NB4 (cell line): ENCODE measurements around the gene GATAD2B.

Experiments
- DNase-seq: peaks from one replicate; pipeline ENCODE4 v3.0.0; 2010; ENCODE audit warnings: low read depth
- H3K4me3 ChIP-seq: one replicate; pipeline ENCODE4 v1.5.1; 2011; ENCODE audit warnings: mild to moderate bottlenecking, low read depth, low read length, moderate library complexity
- MYC ChIP-seq: IDR thresholded peaks from 2 replicates; pipeline ENCODE4 v1.6.1; 2011; ENCODE audit warnings: low read depth, low read length
- POLR2A ChIP-seq: IDR thresholded peaks from 2 replicates; pipeline ENCODE4 v1.6.1; 2011; ENCODE audit warnings: mild to moderate bottlenecking; ENCODE audit not compliant: insufficient read length; ENCODE audit errors: extremely low read depth
- TF ChIP-seq, protein P1 (sequence below): IDR thresholded peaks from one replicate; pipeline ENCODE4 v1.5.1; 2012; ENCODE audit warnings: low read depth, low read length
- TF ChIP-seq, protein P2 (sequence below): IDR thresholded peaks from 2 replicates; pipeline ENCODE4 v1.6.1; 2011; ENCODE audit warnings: low read depth, low read length

GATAD2B gene

DNA sequence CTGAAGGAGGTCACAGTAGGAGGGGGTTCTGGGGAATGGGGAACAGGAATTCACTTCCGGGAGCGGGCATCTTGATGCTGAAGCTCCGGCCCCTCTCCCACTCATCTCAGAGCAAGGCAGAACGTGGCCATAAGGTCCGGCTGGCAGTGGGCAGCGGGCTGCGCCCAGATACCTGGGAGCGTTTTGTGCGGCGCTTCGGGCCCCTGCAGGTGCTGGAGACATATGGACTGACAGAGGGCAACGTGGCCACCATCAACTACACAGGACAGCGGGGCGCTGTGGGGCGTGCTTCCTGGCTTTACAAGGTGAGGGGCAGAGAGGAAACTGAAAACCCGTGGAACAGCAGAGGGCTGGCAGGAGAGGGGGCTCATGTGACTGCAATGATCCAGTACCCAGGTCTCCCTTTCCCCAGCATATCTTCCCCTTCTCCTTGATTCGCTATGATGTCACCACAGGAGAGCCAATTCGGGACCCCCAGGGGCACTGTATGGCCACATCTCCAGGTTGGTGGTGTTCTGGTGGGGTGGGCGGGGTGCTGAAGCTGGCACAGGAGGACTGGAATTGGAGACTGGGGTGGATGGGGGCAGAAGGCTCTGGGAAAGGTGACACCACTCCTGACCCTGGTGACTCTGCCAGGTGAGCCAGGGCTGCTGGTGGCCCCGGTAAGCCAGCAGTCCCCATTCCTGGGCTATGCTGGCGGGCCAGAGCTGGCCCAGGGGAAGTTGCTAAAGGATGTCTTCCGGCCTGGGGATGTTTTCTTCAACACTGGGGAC lies 144.5 kb downstream of the GATAD2B start:
- TF ChIP-seq MYC (no peak), POLR2A (no peak)
- TF ChIP-seq, protein P1, sequence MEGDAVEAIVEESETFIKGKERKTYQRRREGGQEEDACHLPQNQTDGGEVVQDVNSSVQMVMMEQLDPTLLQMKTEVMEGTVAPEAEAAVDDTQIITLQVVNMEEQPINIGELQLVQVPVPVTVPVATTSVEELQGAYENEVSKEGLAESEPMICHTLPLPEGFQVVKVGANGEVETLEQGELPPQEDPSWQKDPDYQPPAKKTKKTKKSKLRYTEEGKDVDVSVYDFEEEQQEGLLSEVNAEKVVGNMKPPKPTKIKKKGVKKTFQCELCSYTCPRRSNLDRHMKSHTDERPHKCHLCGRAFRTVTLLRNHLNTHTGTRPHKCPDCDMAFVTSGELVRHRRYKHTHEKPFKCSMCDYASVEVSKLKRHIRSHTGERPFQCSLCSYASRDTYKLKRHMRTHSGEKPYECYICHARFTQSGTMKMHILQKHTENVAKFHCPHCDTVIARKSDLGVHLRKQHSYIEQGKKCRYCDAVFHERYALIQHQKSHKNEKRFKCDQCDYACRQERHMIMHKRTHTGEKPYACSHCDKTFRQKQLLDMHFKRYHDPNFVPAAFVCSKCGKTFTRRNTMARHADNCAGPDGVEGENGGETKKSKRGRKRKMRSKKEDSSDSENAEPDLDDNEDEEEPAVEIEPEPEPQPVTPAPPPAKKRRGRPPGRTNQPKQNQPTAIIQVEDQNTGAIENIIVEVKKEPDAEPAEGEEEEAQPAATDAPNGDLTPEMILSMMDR, result no peak
- TF ChIP-seq, protein P2, sequence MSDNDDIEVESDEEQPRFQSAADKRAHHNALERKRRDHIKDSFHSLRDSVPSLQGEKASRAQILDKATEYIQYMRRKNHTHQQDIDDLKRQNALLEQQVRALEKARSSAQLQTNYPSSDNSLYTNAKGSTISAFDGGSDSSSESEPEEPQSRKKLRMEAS, result no peak
- DNase-seq, result no peak
- H3K4me3 ChIP-seq, result no peak overlapping the region

DNA sequence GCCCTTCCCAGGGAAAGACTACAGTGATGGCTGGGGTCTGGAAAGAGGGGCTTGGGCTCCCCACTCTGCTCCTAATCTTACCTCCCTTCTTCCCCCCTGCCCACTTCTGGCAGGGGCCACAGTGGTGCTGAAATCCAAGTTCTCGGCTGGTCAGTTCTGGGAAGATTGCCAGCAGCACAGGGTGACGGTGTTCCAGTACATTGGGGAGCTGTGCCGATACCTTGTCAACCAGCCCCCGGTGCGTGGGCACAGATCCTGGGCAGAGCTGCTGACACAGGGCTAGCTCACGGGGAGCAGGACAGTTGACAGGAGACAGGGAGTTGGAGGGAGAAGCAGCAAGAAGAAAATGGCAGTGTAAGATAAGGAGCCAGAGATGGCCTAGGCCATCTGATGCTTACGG lies 145.1 kb downstream of the GATAD2B start:
- no peak overlapping the region for H3K4me3 ChIP-seq
- no peak for DNase-seq
- TF ChIP-seq, protein P2, result no peak
- no peak for TF ChIP-seq POLR2A

DNA sequence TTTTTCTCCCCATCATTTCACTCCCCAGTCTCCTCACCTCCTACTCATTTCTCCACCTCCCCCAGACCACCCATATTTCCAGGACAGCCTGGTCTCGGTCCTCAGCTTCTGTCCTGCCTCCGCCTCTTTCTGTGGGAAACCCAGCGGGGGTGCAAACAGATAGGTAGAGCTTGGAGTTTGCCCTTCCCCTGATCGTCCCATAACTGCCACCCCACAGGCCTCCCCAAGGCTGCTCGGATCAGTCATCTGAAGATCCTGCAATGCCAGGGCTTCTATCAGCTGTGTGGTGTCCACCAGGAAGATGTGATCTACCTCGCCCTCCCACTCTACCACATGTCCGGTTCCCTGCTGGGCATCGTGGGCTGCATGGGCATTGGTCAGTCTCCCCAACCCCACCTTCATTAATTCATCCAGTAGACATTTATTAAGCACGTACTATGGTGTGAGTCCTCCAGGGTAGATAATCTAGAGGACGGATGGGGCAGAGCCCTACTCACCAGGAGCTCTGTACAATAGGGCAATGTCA lies 145.9 kb downstream of the GATAD2B start:
- TF ChIP-seq, protein P2, result no peak
- TF ChIP-seq, protein P1, result no peak
- TF ChIP-seq POLR2A (no peak), MYC (no peak)
- no peak for DNase-seq
- no peak overlapping the region for H3K4me3 ChIP-seq

DNA sequence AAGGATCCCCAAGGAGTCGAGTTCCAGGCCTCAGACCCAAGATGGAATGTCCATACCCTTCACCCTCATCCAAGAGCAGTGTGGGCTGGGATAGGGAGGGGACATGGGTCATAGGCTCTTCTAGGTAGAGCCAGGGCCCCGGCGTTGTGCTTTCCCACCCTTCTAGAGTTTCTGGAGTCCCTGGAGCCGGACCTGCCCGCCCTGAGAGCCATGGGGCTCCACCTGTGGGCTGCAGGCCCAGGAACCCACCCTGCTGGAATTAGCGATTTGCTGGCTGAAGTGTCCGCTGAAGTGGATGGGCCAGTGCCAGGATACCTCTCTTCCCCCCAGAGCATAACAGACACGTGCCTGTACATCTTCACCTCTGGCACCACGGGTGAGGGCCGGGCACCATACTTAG lies 146.4 kb downstream of the GATAD2B start:
- H3K4me3 ChIP-seq, result peak overlapping the region; percentile 67
- no peak for DNase-seq
- TF ChIP-seq, protein P1, result no peak
- TF ChIP-seq, protein P2, result no peak
- TF ChIP-seq POLR2A (no peak), MYC (no peak)

DNA sequence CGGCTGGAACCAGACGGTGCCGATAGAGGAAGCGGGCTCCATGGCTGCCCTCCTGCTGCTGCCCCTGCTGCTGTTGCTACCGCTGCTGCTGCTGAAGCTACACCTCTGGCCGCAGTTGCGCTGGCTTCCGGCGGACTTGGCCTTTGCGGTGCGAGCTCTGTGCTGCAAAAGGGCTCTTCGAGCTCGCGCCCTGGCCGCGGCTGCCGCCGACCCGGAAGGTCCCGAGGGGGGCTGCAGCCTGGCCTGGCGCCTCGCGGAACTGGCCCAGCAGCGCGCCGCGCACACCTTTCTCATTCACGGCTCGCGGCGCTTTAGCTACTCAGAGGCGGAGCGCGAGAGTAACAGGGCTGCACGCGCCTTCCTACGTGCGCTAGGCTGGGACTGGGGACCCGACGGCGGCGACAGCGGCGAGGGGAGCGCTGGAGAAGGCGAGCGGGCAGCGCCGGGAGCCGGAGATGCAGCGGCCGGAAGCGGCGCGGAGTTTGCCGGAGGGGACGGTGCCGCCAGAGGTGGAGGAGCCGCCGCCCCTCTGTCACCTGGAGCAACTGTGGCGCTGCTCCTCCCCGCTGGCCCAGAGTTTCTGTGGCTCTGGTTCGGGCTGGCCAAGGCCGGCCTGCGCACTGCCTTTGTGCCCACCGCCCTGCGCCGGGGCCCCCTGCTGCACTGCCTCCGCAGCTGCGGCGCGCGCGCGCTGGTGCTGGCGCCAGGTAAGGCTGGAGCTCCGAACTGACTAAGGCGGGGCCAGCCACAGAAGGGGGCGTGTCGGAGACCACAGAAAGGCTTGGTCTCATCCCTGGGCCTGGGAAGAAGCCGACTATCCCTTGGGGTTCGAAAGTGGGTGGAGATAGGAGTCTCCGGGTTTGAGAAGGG lies 147.1 kb downstream of the GATAD2B start:
- H3K4me3 ChIP-seq, result peak overlapping the region; percentile 67
- TF ChIP-seq, protein P1, result no peak
- TF ChIP-seq, protein P2, result peak; percentile 7; the same call in 1 of the 2 replicates
- TF ChIP-seq MYC (peak; percentile 62), POLR2A (peak; percentile 42)
- DNase-seq, result peak; percentile 90
